ENCODE data around the gene EFL1. TPM values are rescaled to one million over a fixed set of nuclear protein-coding genes. Genes with fewer than 3 reads are reported as not detected.
A peak's percentile ranks its signal among the peaks of the same experiment; 100 is the strongest.
"Not testable (repeated sequence)": the region's sequence is repeated elsewhere in the genome, so short reads cannot be mapped to it uniquely, and the experiment has no call there.

EFL1 gene
- total RNA-seq, 6 experiments from 2014 or later, result 4.6 to 12.9 (median 9.4) TPM

DNA sequence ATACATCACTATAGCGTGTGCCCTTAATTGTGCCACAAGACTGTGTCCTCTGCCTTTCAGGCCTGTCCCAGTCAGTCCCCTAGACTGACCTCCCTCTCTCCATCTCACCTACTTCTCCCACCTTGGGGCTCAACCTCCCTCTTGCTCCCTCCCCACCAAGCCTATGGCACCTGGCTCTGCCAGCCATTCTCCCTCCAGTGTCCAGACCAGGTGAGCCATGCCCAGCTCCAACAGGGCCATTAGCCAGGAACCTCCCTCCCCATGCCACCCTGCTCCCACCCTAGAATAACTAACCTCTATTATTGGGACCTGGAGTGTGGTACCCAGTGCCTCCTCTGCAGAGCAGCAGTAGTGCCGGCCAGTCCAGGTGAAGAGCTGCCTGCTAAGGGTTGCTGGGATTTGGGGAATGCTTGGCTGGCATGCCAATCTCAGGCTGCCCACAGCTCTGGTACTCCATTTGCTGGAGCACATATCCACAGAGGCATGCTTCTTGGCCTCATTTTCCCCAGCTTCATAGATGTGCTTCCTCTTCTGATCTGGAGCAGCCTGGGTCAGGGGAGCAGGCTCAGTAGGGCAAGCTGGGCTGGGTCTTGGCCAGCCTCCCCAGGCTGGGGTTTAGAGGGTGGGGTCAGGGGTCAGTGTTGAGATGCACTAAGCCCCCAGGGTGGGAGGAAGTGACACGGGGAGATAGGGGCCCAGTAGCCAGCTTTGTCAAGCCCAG, 38.9 kb upstream of the EFL1 start:
- TF ChIP-seq, protein P1, sequence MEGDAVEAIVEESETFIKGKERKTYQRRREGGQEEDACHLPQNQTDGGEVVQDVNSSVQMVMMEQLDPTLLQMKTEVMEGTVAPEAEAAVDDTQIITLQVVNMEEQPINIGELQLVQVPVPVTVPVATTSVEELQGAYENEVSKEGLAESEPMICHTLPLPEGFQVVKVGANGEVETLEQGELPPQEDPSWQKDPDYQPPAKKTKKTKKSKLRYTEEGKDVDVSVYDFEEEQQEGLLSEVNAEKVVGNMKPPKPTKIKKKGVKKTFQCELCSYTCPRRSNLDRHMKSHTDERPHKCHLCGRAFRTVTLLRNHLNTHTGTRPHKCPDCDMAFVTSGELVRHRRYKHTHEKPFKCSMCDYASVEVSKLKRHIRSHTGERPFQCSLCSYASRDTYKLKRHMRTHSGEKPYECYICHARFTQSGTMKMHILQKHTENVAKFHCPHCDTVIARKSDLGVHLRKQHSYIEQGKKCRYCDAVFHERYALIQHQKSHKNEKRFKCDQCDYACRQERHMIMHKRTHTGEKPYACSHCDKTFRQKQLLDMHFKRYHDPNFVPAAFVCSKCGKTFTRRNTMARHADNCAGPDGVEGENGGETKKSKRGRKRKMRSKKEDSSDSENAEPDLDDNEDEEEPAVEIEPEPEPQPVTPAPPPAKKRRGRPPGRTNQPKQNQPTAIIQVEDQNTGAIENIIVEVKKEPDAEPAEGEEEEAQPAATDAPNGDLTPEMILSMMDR (IDR thresholded peaks at IDR 0.05), result no peak
- no peak for TF ChIP-seq POLR2A (IDR thresholded peaks at IDR 0.05)
- no peak for ATAC-seq
- Histone ChIP-seq H3K27ac (no peak overlapping the region), H3K36me3 (no peaks in the 10 kb centered on the region), H3K4me3 (no peak overlapping the region), H3K27me3 (no peaks in the 10 kb centered on the region), H3K9me3 (no peaks in the 10 kb centered on the region), H3K4me1 (no peaks in the 10 kb centered on the region)
- WGBS (ENCODE audit: insufficient coverage, low coverage, low lambda C conversion rate, missing lambda C conversion rate), result 40% methylated on average over 1 of the region's 3 CpGs
- intact Hi-C loops (cut with DNase I), result no loop called here
- no peak for DNase-seq

DNA sequence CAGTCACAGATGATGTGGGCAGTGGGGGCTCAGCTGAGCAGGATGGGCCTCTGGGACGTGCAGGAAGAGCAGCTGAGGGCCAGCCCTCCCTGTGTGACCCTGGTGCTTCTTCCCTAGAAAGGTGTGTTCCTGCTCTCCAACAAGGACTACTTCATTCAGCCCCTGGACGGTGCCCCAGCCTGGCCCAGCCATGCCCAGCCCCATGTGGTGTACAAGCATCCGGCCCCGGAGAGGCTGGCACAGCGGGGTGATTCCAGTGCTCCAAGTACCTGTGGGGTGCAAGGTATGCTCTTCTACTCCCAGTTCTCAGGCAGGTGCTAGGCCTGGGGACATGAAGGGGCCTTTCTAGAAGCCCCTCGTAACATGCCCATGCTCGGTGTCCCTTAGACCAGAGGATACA, 38.3 kb upstream of the EFL1 start:
- Histone ChIP-seq H3K36me3 (no peaks in the 10 kb centered on the region), H3K4me3 (no peak overlapping the region), H3K9me3 (no peaks in the 10 kb centered on the region), H3K27me3 (no peaks in the 10 kb centered on the region), H3K27ac (no peak overlapping the region), H3K4me1 (no peaks in the 10 kb centered on the region)
- TF ChIP-seq, protein P1 (IDR thresholded peaks at IDR 0.05), result no peak
- TF ChIP-seq POLR2A (IDR thresholded peaks at IDR 0.05), result no peak
- ATAC-seq (no peak), DNase-seq (no peak)
- no CpG with 5 or more reads among the region's 7 CpGs for WGBS (ENCODE audit: insufficient coverage, low coverage, low lambda C conversion rate, missing lambda C conversion rate)
- intact Hi-C loops (cut with DNase I), result no loop called here

DNA sequence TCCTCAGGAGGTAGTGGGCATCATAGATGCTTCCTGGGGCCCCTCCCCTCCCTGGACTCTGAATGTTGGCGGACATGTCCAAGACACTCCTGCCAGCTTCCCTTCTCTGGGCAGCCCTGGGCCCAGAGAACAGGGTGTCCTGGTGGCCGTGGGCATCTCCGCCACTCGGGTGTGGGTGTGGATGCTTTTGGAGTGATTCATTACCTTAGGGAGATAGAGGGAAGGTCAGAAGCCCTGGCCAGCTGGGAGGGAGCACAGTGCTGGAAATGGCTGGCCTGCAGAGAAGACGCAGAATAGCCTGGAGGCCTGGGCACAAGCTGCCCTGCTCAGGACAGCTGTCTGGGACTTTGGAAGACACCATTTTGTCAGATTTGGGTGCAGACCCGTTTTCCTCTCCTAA, 37.8 kb upstream of the EFL1 start:
- H3K36me3 ChIP-seq; intact Hi-C loops (cut with DNase I); DNase-seq; H3K4me1 ChIP-seq; H3K27me3 ChIP-seq; ATAC-seq; H3K27ac ChIP-seq; H3K4me3 ChIP-seq; H3K9me3 ChIP-seq: not testable (repeated sequence)
- WGBS (ENCODE audit: insufficient coverage, low coverage, low lambda C conversion rate, missing lambda C conversion rate), result 83% methylated on average over 1 of the region's 6 CpGs

DNA sequence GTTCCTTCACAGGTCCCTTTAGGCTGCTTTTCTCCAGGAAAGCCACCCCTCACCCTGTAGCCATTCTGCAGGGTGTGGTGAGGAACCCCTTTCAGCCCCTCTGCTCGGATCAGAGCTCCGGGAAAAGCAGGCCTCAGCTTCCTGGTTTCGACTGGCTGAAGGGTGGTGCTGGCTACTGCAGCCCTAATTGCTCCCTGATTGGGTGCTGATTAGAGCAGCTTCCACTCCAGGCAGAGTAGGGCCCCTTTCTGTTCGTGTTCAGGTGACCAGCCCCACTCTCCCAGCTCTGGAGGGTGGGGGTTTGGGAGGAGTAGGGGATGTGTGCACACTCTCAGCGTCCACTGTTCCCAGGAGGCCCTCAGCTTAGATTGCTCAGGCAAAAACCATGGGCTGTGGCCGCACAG, 37.0 kb upstream of the EFL1 start:
- H3K27ac ChIP-seq; H3K36me3 ChIP-seq; H3K4me3 ChIP-seq; DNase-seq; H3K4me1 ChIP-seq; H3K9me3 ChIP-seq; H3K27me3 ChIP-seq; intact Hi-C loops (cut with DNase I): not testable (repeated sequence)
- ATAC-seq, result peak in 1 of 4 donors; percentile 29
- WGBS (ENCODE audit: insufficient coverage, low coverage, low lambda C conversion rate, missing lambda C conversion rate), result 83% methylated on average over 2 of the region's 6 CpGs

DNA sequence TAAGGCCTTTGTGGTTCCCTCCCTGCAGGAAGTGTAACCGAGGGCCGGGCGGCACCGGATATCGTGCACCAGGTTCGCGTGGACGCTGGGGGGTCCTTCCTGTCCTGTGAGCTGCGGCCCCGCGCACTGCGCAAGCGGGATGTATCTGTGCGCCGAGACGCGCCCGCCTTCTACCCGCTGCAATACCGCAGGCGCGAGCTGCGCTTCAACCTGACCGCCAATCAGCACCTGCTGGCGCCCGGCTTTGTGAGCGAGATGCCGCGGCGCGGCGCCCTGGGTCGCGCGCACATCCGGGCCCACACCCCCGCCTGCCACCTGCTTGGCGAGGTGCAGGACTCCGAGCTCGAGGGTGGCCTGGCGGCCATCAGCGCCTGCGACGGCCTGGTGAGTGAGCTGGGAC, 36.0 kb upstream of the EFL1 start:
- H3K36me3 ChIP-seq, result no peaks in the 10 kb centered on the region
- H3K27ac ChIP-seq, result no peak overlapping the region
- H3K4me1 ChIP-seq, result no peaks in the 10 kb centered on the region
- ATAC-seq, result peak in 1 of 4 donors; percentile 23
- no peaks in the 10 kb centered on the region for H3K27me3 ChIP-seq
- no peaks in the 10 kb centered on the region for H3K9me3 ChIP-seq
- no CpG with 5 or more reads among the region's 44 CpGs for WGBS (ENCODE audit: insufficient coverage, low coverage, low lambda C conversion rate, missing lambda C conversion rate)
- DNase-seq, result no peak
- no peak overlapping the region for H3K4me3 ChIP-seq
- TF ChIP-seq, protein P1 (IDR thresholded peaks at IDR 0.05), result no peak
- intact Hi-C loops (cut with DNase I), result no loop called here

All from right lobe of liver (tissue), 6 donors.